Mammary epithelial cell (primary cell): ENCODE data around the gene HMGA1.

ENCODE experiments used
- EZH2 ChIP-seq: IDR thresholded peaks from 2 replicates; pipeline ENCODE4 v1.6.1; 2012; ENCODE audit warnings: low read length, inconsistent platforms, borderline replicate concordance
- TF ChIP-seq, protein P1 (sequence below), 2 donors: IDR thresholded peaks in 1 of 2; conservative IDR thresholded peaks in 1 of 2; 2 replicates each; pipeline ENCODE4 v1.5.1; 2011 to 2012; ENCODE audit warnings: inconsistent platforms in 2 of 2, low read length in 2 of 2, mild to moderate bottlenecking in 2 of 2, control low read depth in 1 of 2, low read depth in 1 of 2; ENCODE audit not compliant: insufficient read depth in 1 of 2; ENCODE audit errors: extremely low read depth in 1 of 2

DNA sequence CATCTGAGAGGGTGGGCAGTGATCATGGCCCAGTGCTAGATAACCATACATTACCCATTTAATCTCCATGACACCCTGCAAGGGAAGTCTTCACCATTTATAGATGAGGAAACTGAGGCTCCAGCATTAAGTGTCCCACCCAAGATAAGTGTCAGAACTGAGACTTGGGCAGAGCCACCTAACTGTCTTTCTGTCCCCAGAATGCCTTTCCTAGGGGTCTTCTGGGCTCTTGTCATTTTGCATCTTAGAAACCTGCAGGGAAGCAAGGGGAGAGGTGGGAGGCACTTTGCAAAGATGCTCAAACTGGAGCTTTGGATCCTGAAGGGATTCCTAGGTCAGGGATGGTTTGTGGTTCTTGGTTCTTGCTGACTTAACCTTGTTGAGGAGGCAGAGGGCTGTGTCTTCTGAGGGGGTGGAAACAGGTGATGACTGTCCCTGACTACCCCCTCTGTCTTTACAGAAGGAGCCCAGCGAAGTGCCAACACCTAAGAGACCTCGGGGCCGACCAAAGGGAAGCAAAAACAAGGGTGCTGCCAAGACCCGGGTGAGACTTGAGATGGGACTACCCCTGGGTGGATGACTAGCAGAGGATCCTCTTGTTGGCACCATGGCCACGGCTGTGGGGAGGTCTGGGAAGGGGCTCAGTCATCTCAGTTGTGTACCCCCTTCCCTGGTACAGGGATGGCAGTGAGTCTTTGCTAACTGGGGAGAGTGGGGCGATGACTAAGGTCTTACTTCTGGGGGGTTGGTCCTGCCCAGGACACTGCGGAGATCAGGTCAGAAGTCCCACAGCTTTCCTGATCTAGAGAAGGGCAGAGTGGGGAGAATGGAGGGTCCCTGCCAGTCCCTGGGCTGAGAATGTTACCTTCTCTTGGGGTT, 5.8 kb downstream of the HMGA1 start:
- TF ChIP-seq, protein P1, sequence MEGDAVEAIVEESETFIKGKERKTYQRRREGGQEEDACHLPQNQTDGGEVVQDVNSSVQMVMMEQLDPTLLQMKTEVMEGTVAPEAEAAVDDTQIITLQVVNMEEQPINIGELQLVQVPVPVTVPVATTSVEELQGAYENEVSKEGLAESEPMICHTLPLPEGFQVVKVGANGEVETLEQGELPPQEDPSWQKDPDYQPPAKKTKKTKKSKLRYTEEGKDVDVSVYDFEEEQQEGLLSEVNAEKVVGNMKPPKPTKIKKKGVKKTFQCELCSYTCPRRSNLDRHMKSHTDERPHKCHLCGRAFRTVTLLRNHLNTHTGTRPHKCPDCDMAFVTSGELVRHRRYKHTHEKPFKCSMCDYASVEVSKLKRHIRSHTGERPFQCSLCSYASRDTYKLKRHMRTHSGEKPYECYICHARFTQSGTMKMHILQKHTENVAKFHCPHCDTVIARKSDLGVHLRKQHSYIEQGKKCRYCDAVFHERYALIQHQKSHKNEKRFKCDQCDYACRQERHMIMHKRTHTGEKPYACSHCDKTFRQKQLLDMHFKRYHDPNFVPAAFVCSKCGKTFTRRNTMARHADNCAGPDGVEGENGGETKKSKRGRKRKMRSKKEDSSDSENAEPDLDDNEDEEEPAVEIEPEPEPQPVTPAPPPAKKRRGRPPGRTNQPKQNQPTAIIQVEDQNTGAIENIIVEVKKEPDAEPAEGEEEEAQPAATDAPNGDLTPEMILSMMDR (conservative IDR thresholded peaks at IDR 0.05 in 1 of 2, IDR thresholded peaks at IDR 0.05 in 1 of 2; ENCODE audit: extremely low read depth in 1 of 2, insufficient read depth in 1 of 2, low read depth in 1 of 2, low read length in 2 of 2), result no peak
- no peak for TF ChIP-seq EZH2
